Effector memory CD4-positive, alpha-beta T cell (primary cell): Measurements from ENCODE around the gene H3-3A.

Experiments
- DNase-seq, 3 donors: peaks; one replicate each; pipeline ENCODE4 v3.0.0-alpha.2; 2020
- H3K27ac ChIP-seq: 2 replicates; pipeline ENCODE4 v1.7.0; 2013; ENCODE audit warnings: mild to moderate bottlenecking, low read length, moderate library complexity; ENCODE audit not compliant: insufficient read depth, poor library complexity, severe bottlenecking
- H3K27me3 ChIP-seq: replicated peaks from 2 replicates; pipeline ENCODE4 v1.7.0; 2013; ENCODE audit warnings: mild to moderate bottlenecking, low read length; ENCODE audit not compliant: insufficient read depth, control insufficient read depth, poor library complexity, severe bottlenecking
- H3K36me3 ChIP-seq: 2 replicates; pipeline ENCODE4 v1.7.0; 2013; ENCODE audit warnings: mild to moderate bottlenecking, low read length, moderate library complexity; ENCODE audit not compliant: control insufficient read depth, insufficient read depth
- H3K4me1 ChIP-seq: 2 replicates; pipeline ENCODE4 v1.7.0; 2013; ENCODE audit warnings: low read length, mild to moderate bottlenecking; ENCODE audit not compliant: control insufficient read depth, insufficient read depth, poor library complexity, severe bottlenecking
- H3K4me3 ChIP-seq: 2 replicates; pipeline ENCODE4 v1.7.0; 2013; ENCODE audit warnings: low read length, low read depth, mild to moderate bottlenecking; ENCODE audit not compliant: insufficient read depth, poor library complexity, severe bottlenecking
- H3K9me3 ChIP-seq: 2 replicates; pipeline ENCODE4 v1.7.0; 2013; ENCODE audit warnings: mild to moderate bottlenecking, low read length, moderate library complexity; ENCODE audit not compliant: control insufficient read depth
- total RNA-seq, 3 donors: gene quantifications; one replicate each; lab custom pipeline; 2026; lab: John Stamatoyannopoulos, UW

Gene H3-3A
- total RNA-seq, result 80.9 to 108 (median 91.6) reads per million in 3 donors

DNA sequence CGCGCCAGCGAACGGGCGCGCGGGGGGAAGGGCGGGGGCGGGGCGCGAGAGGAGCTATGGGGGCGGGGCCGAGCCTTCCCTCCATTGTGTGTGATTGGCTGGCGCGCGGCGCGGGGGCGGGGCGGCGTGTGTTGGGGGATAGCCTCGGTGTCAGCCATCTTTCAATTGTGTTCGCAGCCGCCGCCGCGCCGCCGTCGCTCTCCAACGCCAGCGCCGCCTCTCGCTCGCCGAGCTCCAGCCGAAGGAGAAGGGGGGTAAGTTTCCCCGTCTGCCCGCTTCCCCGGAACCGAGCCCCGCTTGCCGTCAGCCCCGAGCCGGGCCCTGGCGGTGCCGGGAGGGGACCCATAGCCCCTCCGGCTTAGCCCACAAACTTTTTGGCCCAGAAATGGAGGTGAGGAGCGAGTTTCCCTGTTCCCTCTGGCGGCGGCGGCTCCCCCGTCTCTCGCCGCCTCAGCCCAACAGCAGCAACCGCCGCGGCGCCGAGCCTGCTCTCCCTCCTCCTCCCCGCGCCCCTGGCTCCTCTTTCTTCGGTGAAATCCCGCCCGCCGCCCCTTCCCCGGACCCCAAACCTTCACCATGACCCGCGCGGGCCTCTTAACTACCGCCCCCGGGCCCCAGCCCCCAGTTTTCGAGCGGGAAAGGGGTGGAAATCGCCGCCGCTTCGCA, at the start of gene H3-3A:
H3-3A (plus strand) TSS at position 159 of the 666 bp plus-strand sequence. CDS start 1,636 bp downstream, outside the sequence.
- peaks cover 24% of the 10 kb centered on the region for H3K36me3 ChIP-seq
- no peaks in the 10 kb centered on the region for H3K9me3 ChIP-seq
- no peaks in the 10 kb centered on the region for H3K27me3 ChIP-seq
- H3K4me3 ChIP-seq, result peak within 1 kb of the TSS; percentile 89
- H3K4me1 ChIP-seq, result peaks cover 27% of the 10 kb centered on the region
- H3K27ac ChIP-seq, result peak within 1 kb of the TSS; percentile 92
- DNase-seq, result peak; percentile 95 to 98 (median 96)

DNA sequence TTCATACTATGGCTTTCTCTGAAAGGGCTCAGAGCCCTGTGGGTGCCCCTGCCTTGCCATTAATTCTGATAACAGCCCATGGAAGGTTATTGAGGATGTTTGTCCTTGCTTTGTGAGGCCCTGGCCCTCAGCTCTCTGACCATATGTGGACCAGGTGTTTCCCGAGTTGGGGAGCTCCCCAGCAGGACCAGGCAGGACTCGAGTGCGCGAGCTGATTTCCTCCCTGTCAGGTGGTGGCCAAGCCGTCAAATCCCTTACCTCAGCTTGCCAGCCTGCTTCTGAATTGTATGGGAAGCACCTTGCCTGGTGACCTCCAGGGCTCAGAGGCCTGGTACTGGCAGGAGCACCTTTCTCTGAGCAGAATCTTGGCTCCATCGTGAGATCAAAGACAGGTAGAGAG, 45.4 kb upstream of the H3-3A start:
- no peaks in the 10 kb centered on the region for H3K36me3 ChIP-seq
- no peak for DNase-seq
- H3K27me3 ChIP-seq, result no peaks in the 10 kb centered on the region
- no peaks in the 10 kb centered on the region for H3K4me1 ChIP-seq
- no peaks in the 10 kb centered on the region for H3K9me3 ChIP-seq
- no peak overlapping the region for H3K27ac ChIP-seq
- no peak overlapping the region for H3K4me3 ChIP-seq

DNA sequence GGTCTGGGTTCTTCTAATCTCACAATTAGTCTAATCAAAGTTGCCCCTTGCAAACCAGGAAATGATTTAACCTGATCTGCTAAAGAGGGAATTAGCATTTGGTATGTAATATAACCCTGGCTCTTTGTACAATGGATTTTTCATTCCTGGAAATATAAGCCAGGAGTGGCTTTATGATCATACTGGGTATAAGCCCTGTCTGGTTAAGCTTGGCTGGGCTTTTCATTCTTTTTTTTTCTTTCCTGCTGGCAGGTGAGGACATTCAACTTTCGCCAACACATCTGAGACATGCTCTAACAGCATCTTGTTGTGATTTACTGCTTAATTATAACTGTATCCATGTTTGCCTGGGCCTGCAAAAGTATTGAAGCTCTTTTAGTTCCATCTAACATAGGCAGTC, 42.9 kb upstream of the H3-3A start:
- Histone ChIP-seq H3K9me3 (no peaks in the 10 kb centered on the region), H3K4me1 (no peaks in the 10 kb centered on the region), H3K36me3 (no peaks in the 10 kb centered on the region), H3K4me3 (no peak overlapping the region), H3K27me3 (no peaks in the 10 kb centered on the region), H3K27ac (no peak overlapping the region)
- DNase-seq, result no peak

DNA sequence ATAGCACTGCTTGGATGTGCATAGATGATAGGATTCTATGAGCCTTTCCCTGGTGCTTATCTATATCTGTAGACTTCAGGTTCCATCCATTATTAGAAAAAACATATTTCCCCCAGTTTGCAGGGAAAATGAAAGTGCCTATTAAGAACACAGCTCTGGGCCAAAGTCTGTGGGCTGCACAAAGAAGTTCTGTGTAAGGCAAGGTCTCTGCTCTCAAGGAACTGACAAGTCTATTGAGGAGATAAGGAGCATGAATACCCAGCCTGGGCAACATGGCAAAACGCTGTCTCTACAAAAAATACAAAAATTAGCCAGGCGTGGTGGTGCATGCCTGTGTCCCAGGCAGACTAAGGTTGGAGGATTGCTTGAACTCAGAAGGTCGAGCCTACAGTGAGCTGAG, 41.1 kb upstream of the H3-3A start:
- H3K36me3 ChIP-seq, result no peaks in the 10 kb centered on the region

DNA sequence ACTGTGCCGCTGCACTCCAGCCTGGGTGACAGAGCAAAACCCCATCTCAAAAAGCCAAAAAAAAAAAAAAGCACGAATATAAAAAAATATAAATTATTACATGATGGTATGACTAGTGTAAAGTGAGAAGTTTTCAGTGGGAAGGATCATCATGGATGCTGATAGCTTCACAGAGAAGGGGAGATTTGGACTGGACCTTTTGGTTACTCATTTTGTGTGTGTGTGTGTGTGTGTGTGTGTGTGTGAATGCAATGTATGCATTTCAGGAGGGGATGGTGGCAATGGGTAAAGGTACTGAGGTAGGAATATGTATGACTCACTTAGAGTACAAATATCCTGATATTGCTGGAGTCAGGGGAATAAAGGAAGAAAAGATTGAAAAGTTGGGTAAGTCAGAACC, 40.7 kb upstream of the H3-3A start:
- H3K9me3 ChIP-seq, result no peaks in the 10 kb centered on the region
- H3K27ac ChIP-seq, result no peak overlapping the region
- no peak overlapping the region for H3K4me3 ChIP-seq
- DNase-seq, result no peak
- H3K36me3 ChIP-seq, result no peaks in the 10 kb centered on the region
- no peaks in the 10 kb centered on the region for H3K4me1 ChIP-seq
- H3K27me3 ChIP-seq, result no peaks in the 10 kb centered on the region

More for the DNA sequence above, 41.1 kb upstream of the H3-3A start:
- Histone ChIP-seq H3K9me3 (no peaks in the 10 kb centered on the region), H3K4me1 (no peaks in the 10 kb centered on the region), H3K4me3 (no peak overlapping the region), H3K27me3 (no peaks in the 10 kb centered on the region), H3K27ac (no peak overlapping the region)
- no peak for DNase-seq

DNA sequence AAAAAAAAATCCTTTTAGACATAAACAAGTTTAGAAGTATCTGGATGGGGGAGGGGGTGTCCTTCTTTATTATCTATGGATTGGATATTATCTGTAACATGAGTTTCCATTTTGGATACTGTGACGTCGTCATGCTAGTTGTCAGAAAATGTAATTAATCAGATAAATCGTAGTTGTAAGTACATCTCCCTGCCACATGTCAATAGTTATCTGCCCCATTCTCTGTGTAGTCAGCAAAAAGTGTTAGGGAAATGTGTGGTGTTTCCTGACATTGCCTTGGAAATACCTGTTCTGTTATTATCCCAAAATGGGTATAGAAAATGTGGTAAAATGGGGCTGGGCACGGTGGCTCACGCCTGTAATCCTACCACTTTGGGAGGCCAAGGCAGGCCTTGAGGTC, 38.8 kb upstream of the H3-3A start:
- Histone ChIP-seq H3K27me3 (no peaks in the 10 kb centered on the region), H3K36me3 (no peaks in the 10 kb centered on the region), H3K4me1 (no peaks in the 10 kb centered on the region), H3K9me3 (no peaks in the 10 kb centered on the region), H3K27ac (no peak overlapping the region), H3K4me3 (no peak overlapping the region)
- DNase-seq, result no peak

DNA sequence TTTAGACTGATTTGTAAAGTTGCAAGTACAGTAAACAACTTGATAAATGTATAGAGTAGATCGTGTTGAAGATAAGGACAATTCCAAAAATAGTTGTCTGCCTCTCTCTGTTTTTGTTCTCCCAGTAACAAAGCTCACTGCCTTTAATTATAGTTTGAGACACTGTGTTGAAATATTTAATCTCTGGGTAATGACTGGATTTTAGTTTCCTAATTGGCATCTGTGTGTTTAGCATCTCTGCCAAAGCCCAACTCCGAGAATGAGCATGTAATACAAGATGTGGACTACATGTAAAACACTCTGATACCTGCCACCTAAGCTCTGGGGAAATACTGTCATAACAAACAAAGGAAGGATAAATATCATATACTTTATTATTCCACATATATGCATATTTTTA, 35.7 kb upstream of the H3-3A start:
- no peaks in the 10 kb centered on the region for H3K9me3 ChIP-seq
- DNase-seq, result no peak
- no peaks in the 10 kb centered on the region for H3K4me1 ChIP-seq
- H3K4me3 ChIP-seq, result no peak overlapping the region
- H3K27me3 ChIP-seq, result no peaks in the 10 kb centered on the region
- no peaks in the 10 kb centered on the region for H3K36me3 ChIP-seq
- no peak overlapping the region for H3K27ac ChIP-seq

DNA sequence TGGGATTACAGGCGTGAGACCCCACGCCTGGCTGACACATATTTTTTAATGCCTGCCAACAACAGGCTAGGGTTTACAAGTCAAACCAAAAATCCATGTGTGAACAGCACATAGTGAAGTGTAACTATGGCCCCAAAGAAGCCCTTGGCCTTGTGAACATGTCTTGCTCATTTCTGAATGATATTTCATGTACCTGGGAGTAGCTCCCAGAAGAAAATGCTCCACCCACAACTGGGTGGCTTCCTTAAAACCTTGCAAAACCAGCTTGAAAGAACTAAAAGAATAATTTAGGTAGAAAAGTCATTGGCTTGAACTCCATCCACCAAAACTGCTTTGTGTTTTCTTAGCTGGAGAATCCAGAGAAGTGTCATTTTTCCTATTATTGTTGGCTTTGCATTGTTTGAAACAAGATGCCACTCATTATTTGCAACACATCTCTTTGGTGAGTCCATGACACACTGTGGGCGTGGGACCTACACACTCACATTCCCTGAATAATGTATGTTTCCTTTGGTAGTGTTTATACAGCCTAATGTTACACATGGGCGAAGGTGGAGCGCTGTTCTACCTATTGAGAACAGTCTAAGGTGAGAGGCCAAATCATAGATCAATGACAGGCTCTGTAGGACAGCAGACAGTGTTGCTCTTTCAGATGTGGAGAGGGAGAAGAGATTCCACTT, 34.8 kb upstream of the H3-3A start:
- Histone ChIP-seq H3K4me1 (no peaks in the 10 kb centered on the region), H3K36me3 (no peaks in the 10 kb centered on the region), H3K4me3 (no peak overlapping the region), H3K27me3 (no peaks in the 10 kb centered on the region), H3K9me3 (no peaks in the 10 kb centered on the region), H3K27ac (no peak overlapping the region)
- no peak for DNase-seq

DNA sequence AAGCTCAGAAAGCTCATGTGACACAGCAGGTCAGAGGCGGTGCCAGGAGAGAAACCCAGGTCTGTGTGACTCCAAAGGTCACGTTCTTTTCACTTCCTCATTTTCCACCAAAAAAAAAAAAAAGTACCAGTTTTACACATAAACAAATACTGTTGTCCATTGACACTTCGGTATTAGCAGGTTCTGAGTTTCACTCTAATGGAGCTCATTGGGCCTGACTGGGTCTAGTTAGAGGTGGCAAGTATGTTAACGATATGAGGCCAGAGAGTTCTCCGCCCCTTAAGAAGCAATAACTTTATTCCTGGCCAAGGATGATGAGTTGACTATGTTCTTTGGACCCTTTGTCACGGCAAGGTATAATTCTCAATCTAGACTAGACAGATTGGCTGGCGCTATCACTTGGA, 33.4 kb upstream of the H3-3A start:
- no peak for DNase-seq
- H3K36me3 ChIP-seq, result no peaks in the 10 kb centered on the region
- H3K27me3 ChIP-seq, result no peaks in the 10 kb centered on the region
- no peak overlapping the region for H3K27ac ChIP-seq
- H3K4me3 ChIP-seq, result no peak overlapping the region
- no peaks in the 10 kb centered on the region for H3K9me3 ChIP-seq
- H3K4me1 ChIP-seq, result no peaks in the 10 kb centered on the region

DNA sequence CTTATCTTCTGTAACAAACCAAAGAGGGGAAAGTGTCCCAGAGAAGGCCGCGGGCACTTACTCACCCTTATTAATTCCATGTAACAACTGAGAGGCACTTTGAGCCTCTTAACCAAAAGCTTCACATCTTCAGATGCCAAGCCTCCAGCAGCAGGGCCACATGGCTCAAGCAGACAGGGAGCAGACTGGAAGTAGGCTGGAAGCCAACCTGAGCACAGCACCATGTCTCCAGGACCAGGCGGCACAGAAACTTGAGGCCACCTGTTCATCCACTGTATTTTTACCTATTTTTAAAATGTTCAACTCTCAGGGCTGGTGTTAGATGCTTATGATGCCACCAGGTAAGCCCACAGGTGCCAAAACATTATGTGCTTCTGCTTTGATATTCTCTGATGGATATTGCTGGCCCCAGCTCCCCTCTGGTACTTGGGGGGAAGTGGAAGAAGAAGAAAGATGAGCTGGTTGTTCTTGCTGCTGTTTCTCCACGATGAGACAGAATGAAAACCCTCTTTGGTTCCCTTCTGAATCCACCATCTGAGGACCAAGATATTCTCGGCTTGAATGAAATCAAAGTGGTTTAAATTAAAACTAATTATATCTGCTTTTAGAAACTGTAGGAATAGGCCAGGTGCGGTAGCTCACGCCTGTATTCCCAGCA, 32.8 kb upstream of the H3-3A start:
- DNase-seq, result no peak
- no peaks in the 10 kb centered on the region for H3K9me3 ChIP-seq
- H3K27ac ChIP-seq, result no peak overlapping the region
- H3K36me3 ChIP-seq, result no peaks in the 10 kb centered on the region
- no peaks in the 10 kb centered on the region for H3K27me3 ChIP-seq
- H3K4me3 ChIP-seq, result no peak overlapping the region
- H3K4me1 ChIP-seq, result no peaks in the 10 kb centered on the region
